GM21619 (cell line): Measurements from ENCODE around the gene OR6P1.

ENCODE experiments used
- ATAC-seq: cut with Tn5 transposase; IDR thresholded peaks from one replicate; pipeline ENCODE4 v1.9.1; 2021; ENCODE audit not compliant: unreplicated experiment

OR6P1 gene

GRCh38 chr1:158520021-158520420, 50.4 kb downstream of the OR6P1 start:
- no peak for ATAC-seq

GRCh38 chr1:158516966-158517365, 53.4 kb downstream of the OR6P1 start:
- ATAC-seq = no peak
